Esophagus squamous epithelium (tissue), 4 donors: ENCODE results near the gene KLHL11.

Experiments used
- CTCF ChIP-seq, 6 experiments: fragments of 450-650 bp in 4 of 6; fragments of 200-600 bp in 2 of 6; sonication (generic) in 2 of 6; IDR thresholded peaks; one replicate each; pipeline ENCODE4 v1.5.1; 2016 to 2019; ENCODE audit warnings: antibody characterized with exemption in 6 of 6, mild to moderate bottlenecking in 4 of 6, moderate library complexity in 4 of 6
- POLR2A ChIP-seq, 4 donors: fragments of 450-650 bp; IDR thresholded peaks; one replicate each; pipeline ENCODE4 v1.6.1; 2017; ENCODE audit warnings: antibody characterized with exemption in 4 of 4, mild to moderate bottlenecking in 4 of 4, moderate library complexity in 3 of 4

- TF ChIP-seq POLR2A (IDR thresholded peaks at IDR 0.05), result no peak
- no peak for TF ChIP-seq CTCF (IDR thresholded peaks at IDR 0.05)
These were observed 41.6 kb downstream of the KLHL11 start for GRCh38 chr17:41823580-41823979.
